ENCODE measurements around the gene FBXL5.

Gene FBXL5

GRCh38 chr4:15676039-15676438 is 20.9 kb upstream of the FBXL5 start:
- no peak for TF ChIP-seq CTCF (IDR thresholded peaks at IDR 0.05; ENCODE audit: low read depth, low read length)
- no peak for TF ChIP-seq POLR2A (IDR thresholded peaks at IDR 0.05; ENCODE audit: extremely low read depth, insufficient read length)
- no peak for TF ChIP-seq MYC (IDR thresholded peaks at IDR 0.05; ENCODE audit: low read depth, low read length)
- no peak for TF ChIP-seq MAX (IDR thresholded peaks at IDR 0.05; ENCODE audit: low read depth, low read length)
- no peak overlapping the region for H3K4me3 ChIP-seq (ENCODE audit: low read depth, low read length)
- DNase-seq (ENCODE audit: low read depth) = no peak

GRCh38 chr4:15675356-15675755 is 20.2 kb upstream of the FBXL5 start:
- H3K4me3 ChIP-seq (ENCODE audit: low read depth, low read length) = no peak overlapping the region
- TF ChIP-seq POLR2A (IDR thresholded peaks at IDR 0.05; ENCODE audit: extremely low read depth, insufficient read length) (no peak), MYC (IDR thresholded peaks at IDR 0.05; ENCODE audit: low read depth, low read length) (no peak)
- no peak for DNase-seq (ENCODE audit: low read depth)

GRCh38 chr4:15674926-15675325 is 19.8 kb upstream of the FBXL5 start:
- DNase-seq (ENCODE audit: low read depth) = no peak
- TF ChIP-seq MAX (IDR thresholded peaks at IDR 0.05; ENCODE audit: low read depth, low read length) (no peak), POLR2A (IDR thresholded peaks at IDR 0.05; ENCODE audit: extremely low read depth, insufficient read length) (no peak), MYC (IDR thresholded peaks at IDR 0.05; ENCODE audit: low read depth, low read length) (no peak), CTCF (IDR thresholded peaks at IDR 0.05; ENCODE audit: low read depth, low read length) (no peak)
- no peak overlapping the region for H3K4me3 ChIP-seq (ENCODE audit: low read depth, low read length)

- H3K4me3 ChIP-seq (ENCODE audit: low read depth, low read length) = no peak overlapping the region
- no peak for TF ChIP-seq MAX (IDR thresholded peaks at IDR 0.05; ENCODE audit: low read depth, low read length)
- no peak for TF ChIP-seq MYC (IDR thresholded peaks at IDR 0.05; ENCODE audit: low read depth, low read length)
- no peak for TF ChIP-seq CTCF (IDR thresholded peaks at IDR 0.05; ENCODE audit: low read depth, low read length)
- no peak for TF ChIP-seq POLR2A (IDR thresholded peaks at IDR 0.05; ENCODE audit: extremely low read depth, insufficient read length)
- no peak for DNase-seq (ENCODE audit: low read depth)
These were observed 18.9 kb upstream of the FBXL5 start for GRCh38 chr4:15674046-15674445.

- no peak overlapping the region for H3K4me3 ChIP-seq (ENCODE audit: low read depth, low read length)
- no peak for DNase-seq (ENCODE audit: low read depth)
- TF ChIP-seq MYC (IDR thresholded peaks at IDR 0.05; ENCODE audit: low read depth, low read length) (no peak), MAX (IDR thresholded peaks at IDR 0.05; ENCODE audit: low read depth, low read length) (no peak), POLR2A (IDR thresholded peaks at IDR 0.05; ENCODE audit: extremely low read depth, insufficient read length) (no peak), CTCF (IDR thresholded peaks at IDR 0.05; ENCODE audit: low read depth, low read length) (no peak)
These were observed 18.2 kb upstream of the FBXL5 start for GRCh38 chr4:15673337-15673736.

GRCh38 chr4:15672101-15672500 is 16.9 kb upstream of the FBXL5 start:
- TF ChIP-seq MAX (IDR thresholded peaks at IDR 0.05; ENCODE audit: low read depth, low read length) (no peak), POLR2A (IDR thresholded peaks at IDR 0.05; ENCODE audit: extremely low read depth, insufficient read length) (no peak), MYC (IDR thresholded peaks at IDR 0.05; ENCODE audit: low read depth, low read length) (no peak), CTCF (IDR thresholded peaks at IDR 0.05; ENCODE audit: low read depth, low read length) (no peak)
- no peak overlapping the region for H3K4me3 ChIP-seq (ENCODE audit: low read depth, low read length)
- no peak for DNase-seq (ENCODE audit: low read depth)
